Ishikawa (cell line): ENCODE measurements around the gene HLX.

Experiments
- CEBPB ChIP-seq: IDR thresholded peaks from 2 replicates; pipeline ENCODE4 v1.6.1; 2012
- CREB1 ChIP-seq: IDR thresholded peaks from 2 replicates; pipeline ENCODE4 v1.6.1; 2012; ENCODE audit warnings: low read depth
- EGR1 ChIP-seq: IDR thresholded peaks from 2 replicates; pipeline ENCODE4 v1.6.1; 2012
- EP300 ChIP-seq: IDR thresholded peaks from 2 replicates; pipeline ENCODE4 v1.6.1; 2012; ENCODE audit warnings: borderline replicate concordance
- FOXM1 ChIP-seq: IDR thresholded peaks from 2 replicates; pipeline ENCODE4 v1.6.1; 2012; ENCODE audit warnings: low read depth, borderline replicate concordance
- MAX ChIP-seq: IDR thresholded peaks from 2 replicates; pipeline ENCODE4 v1.6.1; 2012
- NFIC ChIP-seq: IDR thresholded peaks from 2 replicates; pipeline ENCODE4 v1.6.1; 2012
- RAD21 ChIP-seq: IDR thresholded peaks from 2 replicates; pipeline ENCODE4 v1.6.1; 2012; ENCODE audit warnings: low read depth
- TAF1 ChIP-seq: IDR thresholded peaks from 2 replicates; pipeline ENCODE4 v1.6.1; 2012; ENCODE audit warnings: low read depth, mild to moderate bottlenecking
- TCF12 ChIP-seq: IDR thresholded peaks from 2 replicates; pipeline ENCODE4 v1.6.1; 2012; ENCODE audit warnings: low read depth
- TEAD4 ChIP-seq: IDR thresholded peaks from 2 replicates; pipeline ENCODE4 v1.6.1; 2012
- YY1 ChIP-seq: IDR thresholded peaks from 2 replicates; pipeline ENCODE4 v1.6.1; 2012; ENCODE audit warnings: low read depth
- ZBTB7A ChIP-seq: IDR thresholded peaks from 2 replicates; pipeline ENCODE4 v1.6.1; 2012; ENCODE audit warnings: low read depth
- TF ChIP-seq, protein P1 (sequence below): IDR thresholded peaks from 2 replicates; pipeline ENCODE4 v1.6.1; 2012
- TF ChIP-seq, protein P2 (sequence below): IDR thresholded peaks from 2 replicates; pipeline ENCODE4 v1.6.1; 2012; ENCODE audit warnings: low read depth, mild to moderate bottlenecking

HLX gene

DNA sequence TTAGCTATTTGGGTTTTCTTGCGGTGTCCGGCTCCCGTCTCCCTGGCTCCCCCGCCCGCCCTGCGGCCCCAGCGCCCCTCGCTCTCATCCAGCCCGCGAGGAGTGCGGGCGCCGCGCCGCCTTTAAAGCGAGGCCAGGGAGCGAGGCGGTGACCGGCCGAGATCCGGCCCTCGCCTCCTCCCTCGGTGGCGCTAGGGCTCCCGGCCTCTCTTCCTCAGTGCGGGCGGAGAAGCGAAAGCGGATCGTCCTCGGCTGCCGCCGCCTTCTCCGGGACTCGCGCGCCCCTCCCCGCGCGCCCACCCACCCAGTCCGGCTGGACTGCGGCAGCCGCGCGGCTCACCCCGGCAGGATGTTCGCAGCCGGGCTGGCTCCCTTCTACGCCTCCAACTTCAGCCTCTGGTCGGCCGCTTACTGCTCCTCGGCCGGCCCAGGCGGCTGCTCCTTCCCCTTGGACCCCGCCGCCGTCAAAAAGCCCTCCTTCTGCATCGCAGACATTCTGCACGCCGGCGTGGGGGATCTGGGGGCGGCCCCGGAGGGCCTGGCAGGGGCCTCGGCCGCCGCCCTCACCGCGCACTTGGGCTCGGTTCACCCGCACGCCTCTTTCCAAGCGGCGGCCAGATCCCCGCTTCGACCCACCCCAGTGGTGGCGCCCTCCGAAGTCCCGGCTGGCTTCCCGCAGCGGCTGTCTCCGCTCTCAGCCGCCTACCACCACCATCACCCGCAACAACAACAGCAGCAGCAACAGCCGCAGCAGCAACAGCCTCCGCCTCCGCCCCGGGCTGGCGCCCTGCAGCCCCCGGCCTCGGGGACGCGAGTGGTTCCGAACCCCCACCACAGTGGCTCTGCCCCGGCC is 492 bp downstream of the HLX start:
- TF ChIP-seq CEBPB (no peak), CREB1 (no peak), YY1 (no peak), TAF1 (no peak), ZBTB7A (no peak), EGR1 (no peak)
- TF ChIP-seq, protein P1, sequence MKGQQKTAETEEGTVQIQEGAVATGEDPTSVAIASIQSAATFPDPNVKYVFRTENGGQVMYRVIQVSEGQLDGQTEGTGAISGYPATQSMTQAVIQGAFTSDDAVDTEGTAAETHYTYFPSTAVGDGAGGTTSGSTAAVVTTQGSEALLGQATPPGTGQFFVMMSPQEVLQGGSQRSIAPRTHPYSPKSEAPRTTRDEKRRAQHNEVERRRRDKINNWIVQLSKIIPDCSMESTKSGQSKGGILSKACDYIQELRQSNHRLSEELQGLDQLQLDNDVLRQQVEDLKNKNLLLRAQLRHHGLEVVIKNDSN: no peak

DNA sequence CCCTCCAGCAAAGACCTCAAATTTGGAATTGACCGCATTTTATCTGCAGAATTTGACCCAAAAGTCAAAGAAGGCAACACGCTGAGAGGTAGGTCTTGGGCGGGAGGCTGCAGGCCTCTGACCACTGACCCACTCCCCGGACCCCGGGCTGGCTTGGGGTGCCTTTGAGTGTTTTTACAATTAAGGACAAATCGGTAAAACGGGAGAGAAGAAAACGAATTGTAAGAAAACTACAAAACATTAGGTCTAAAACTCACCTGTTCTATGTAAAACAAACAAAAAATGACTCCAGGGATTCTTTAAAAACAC is 1.1 kb downstream of the HLX start:
- TF ChIP-seq CREB1 (no peak), EP300 (no peak), TEAD4 (no peak), ZBTB7A (no peak), YY1 (no peak), MAX (no peak), NFIC (no peak), CEBPB (no peak), FOXM1 (no peak), TCF12 (no peak), TAF1 (no peak), EGR1 (no peak), RAD21 (no peak)
- TF ChIP-seq, protein P1: no peak
- TF ChIP-seq, protein P2, sequence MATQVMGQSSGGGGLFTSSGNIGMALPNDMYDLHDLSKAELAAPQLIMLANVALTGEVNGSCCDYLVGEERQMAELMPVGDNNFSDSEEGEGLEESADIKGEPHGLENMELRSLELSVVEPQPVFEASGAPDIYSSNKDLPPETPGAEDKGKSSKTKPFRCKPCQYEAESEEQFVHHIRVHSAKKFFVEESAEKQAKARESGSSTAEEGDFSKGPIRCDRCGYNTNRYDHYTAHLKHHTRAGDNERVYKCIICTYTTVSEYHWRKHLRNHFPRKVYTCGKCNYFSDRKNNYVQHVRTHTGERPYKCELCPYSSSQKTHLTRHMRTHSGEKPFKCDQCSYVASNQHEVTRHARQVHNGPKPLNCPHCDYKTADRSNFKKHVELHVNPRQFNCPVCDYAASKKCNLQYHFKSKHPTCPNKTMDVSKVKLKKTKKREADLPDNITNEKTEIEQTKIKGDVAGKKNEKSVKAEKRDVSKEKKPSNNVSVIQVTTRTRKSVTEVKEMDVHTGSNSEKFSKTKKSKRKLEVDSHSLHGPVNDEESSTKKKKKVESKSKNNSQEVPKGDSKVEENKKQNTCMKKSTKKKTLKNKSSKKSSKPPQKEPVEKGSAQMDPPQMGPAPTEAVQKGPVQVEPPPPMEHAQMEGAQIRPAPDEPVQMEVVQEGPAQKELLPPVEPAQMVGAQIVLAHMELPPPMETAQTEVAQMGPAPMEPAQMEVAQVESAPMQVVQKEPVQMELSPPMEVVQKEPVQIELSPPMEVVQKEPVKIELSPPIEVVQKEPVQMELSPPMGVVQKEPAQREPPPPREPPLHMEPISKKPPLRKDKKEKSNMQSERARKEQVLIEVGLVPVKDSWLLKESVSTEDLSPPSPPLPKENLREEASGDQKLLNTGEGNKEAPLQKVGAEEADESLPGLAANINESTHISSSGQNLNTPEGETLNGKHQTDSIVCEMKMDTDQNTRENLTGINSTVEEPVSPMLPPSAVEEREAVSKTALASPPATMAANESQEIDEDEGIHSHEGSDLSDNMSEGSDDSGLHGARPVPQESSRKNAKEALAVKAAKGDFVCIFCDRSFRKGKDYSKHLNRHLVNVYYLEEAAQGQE: no peak

DNA sequence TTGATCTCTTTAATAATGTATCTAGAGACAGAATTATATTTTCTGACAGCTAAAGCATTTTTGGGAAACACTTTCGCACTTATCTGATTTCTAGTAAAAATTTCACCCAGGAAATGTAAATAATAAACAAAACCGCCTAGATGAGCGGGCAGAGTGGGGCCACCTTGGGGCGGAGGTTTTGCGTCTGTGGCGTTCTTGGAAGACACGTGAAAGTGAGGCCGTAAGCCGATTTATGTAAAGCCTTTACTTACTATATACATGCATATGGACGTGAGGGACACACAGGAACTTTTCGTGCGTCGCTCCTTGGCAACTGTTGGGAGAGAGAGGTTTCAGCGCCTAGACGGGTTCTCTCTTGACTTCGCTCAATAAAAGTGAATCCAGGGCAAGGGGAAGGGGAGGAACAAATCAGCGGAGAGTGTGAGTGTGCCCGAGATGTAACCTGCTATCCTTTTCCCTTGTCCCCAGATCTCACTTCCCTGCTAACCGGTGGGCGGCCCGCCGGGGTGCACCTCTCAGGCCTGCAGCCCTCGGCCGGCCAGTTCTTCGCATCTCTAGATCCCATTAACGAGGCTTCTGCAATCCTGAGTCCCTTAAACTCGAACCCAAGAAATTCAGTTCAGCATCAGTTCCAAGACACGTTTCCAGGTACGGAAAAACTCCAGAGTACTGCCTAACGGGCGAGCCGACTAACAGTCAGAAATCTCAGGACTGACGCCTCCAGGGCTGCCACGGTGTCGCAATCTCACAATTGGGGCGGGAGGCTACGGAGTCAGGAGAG is 1.7 kb downstream of the HLX start:
- no peak for TF ChIP-seq NFIC
- no peak for TF ChIP-seq TEAD4
- no peak for TF ChIP-seq EGR1
- no peak for TF ChIP-seq RAD21
- TF ChIP-seq ZBTB7A: no peak
- TF ChIP-seq YY1: no peak
- TF ChIP-seq EP300: no peak
- no peak for TF ChIP-seq CEBPB
- TF ChIP-seq FOXM1: no peak
- TF ChIP-seq, protein P1: no peak
- TF ChIP-seq, protein P2: no peak
- TF ChIP-seq MAX: no peak

GRCh38 chr1:220882061-220882891 is 3.0 kb downstream of the HLX start:
- no peak for TF ChIP-seq RAD21
- TF ChIP-seq, protein P2: no peak
